Activated CD4-positive, alpha-beta T cell treated with anti-CD3 and anti-CD28 coated beads, Interleukin-2, amount 10 ng/mL, durations not matched to agents 24 days and 14 days (primary cell): Measurements from ENCODE around the gene CBLN3. TPM values are rescaled to one million over a fixed set of nuclear protein-coding genes. Genes with fewer than 3 reads are reported as not detected.

Experiments
- DNase-seq: peaks from one replicate; pipeline ENCODE4 v3.0.0; 2022
- H3K27ac Mint-ChIP-seq: one replicate; pipeline ENCODE4 v1.8.0; 2022; ENCODE audit warnings: mild to moderate bottlenecking, mixed read lengths
- H3K27me3 Mint-ChIP-seq: one replicate; pipeline ENCODE4 v1.8.0; 2022; ENCODE audit warnings: mixed read lengths
- H3K36me3 Mint-ChIP-seq: one replicate; pipeline ENCODE4 v1.8.0; 2022; ENCODE audit warnings: low read depth, mild to moderate bottlenecking, mixed read lengths
- H3K4me1 Mint-ChIP-seq: one replicate; pipeline ENCODE4 v1.8.0; 2021; ENCODE audit warnings: mixed read lengths
- H3K4me3 Mint-ChIP-seq: one replicate; pipeline ENCODE4 v1.8.0; 2022; ENCODE audit warnings: mild to moderate bottlenecking, moderate library complexity, mixed read lengths
- H3K9me3 Mint-ChIP-seq: one replicate; pipeline ENCODE4 v1.8.0; 2021; ENCODE audit warnings: mixed read lengths
- intact Hi-C: fragments of 100-400 bp; cut with micrococcal nuclease; formaldehyde crosslinking; loops from one replicate; pipeline ENCODE4 v1.15.1; 2023
- total RNA-seq: library from RNA; stranded (reverse); gene quantifications from 2 replicates; pipeline ENCODE4 v1.2.3, GENCODE V29; 2022

Gene CBLN3
- total RNA-seq, 1 donor from 2014 or later = 4.5 TPM

DNA sequence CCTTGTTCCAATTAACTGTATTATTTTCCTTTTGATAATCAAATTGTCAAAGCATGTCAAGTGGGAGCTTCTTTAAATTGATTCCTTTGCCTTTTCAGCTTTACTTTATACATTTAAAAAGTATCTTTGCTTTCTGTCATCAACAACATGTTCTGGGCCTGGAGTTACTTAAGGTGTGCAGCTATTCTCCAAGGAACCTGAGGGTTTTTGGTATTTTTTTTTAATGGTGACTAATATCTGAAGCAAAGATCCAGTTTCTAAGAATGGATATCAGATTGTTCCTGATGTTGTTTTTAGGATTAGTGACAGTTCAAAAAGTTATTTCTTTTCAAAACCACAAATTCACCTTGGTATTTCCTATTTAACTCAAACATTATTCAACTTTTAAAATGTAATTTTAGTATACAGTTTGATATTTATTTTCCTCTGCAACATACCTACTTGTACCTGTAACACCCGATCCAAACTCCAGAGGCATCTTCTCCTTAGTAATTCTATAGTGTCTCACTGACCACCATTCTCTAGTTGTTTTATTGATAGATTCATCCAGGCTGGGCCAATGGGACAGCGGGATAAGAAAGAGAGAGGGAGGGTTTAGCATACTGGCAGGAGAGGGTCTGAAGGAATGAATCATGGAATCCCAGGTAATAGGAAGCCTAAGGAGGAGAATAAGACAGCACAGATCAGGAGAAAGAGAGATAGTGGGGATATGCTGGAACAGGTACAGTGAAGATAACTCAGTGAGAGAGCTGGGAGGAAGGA lies 3.1 kb downstream of the CBLN3 start:
- Mint-ChIP-seq H3K4me3 (peak overlapping the region; percentile 2), H3K9me3 (no peaks in the 10 kb centered on the region), H3K4me1 (peaks cover 32% of the 10 kb centered on the region), H3K27ac (peak overlapping the region; percentile 6), H3K27me3 (no peaks in the 10 kb centered on the region), H3K36me3 (peaks cover 7% of the 10 kb centered on the region)
- no peak for DNase-seq
- intact Hi-C loops = no loop called here

DNA sequence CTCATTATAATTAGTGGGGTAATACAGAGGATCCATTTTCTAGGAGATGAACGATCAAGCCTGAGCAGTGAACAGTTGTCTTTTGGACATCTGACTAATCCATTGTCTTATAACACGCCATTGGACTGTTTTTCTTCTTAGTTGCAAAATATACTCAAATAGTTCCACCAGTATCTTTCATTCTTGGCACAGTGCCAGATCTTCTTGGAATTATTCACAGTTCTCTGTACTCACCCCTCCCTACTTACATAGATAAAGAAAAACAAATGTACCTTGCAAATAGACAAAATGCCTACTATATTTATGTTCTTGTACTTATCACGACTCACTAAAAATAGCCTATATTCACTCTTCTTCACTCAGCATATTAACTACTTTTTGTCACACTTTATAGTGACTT lies 3.8 kb downstream of the CBLN3 start:
- Mint-ChIP-seq H3K4me1 (peaks cover 29% of the 10 kb centered on the region), H3K9me3 (no peaks in the 10 kb centered on the region), H3K36me3 (peaks cover 3% of the 10 kb centered on the region), H3K27me3 (no peaks in the 10 kb centered on the region), H3K4me3 (peak overlapping the region; percentile 2), H3K27ac (no peak overlapping the region)
- DNase-seq = no peak
- intact Hi-C loops = no loop called here

DNA sequence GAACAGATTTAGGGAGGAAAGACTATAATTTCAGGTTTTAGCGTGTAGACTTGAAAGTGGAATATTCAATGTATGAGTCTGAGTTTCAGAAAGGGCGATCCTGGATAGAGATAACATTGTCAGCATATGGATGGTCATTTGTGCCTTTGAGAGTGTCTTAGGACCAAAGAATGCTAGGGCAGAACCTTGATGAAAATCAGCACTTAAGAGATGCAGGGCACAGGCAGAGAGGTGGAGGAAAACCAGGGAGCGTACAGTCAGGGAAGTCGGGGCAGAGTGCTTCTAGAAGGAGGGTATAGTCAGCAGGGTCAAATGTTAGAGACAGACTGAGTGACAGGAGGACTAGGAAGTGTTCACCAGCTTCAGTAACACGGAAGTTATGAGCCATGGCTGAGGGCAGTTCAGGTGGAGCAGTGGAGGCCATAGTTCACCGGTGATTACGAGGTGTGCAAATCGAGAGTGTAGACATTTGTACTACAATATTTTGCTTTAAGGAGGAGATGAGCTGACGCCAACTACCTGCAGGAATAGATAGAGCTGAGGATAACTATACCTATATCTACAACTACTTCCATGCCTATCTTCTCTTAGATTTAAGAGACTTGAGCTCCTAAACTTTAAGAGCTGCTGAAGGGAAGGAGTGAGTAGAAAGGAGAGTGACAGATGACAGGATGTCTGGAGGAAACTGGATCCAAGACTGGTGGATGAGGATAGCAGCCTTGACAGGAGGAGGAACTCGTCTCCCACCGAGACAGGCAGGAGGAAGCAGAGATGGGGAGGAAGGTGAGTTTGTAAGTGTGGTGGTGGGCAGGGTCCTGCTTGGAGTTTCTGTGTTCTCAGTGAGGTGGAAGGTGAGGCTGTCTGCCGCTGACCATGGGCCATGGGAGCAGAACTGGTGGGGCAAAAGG lies 6.5 kb downstream of the CBLN3 start:
- H3K4me3 Mint-ChIP-seq = no peak overlapping the region
- peaks cover 3% of the 10 kb centered on the region for H3K36me3 Mint-ChIP-seq
- intact Hi-C loops = no loop called here
- H3K27me3 Mint-ChIP-seq = peaks cover 4% of the 10 kb centered on the region
- H3K27ac Mint-ChIP-seq = no peak overlapping the region
- no peaks in the 10 kb centered on the region for H3K9me3 Mint-ChIP-seq
- no peak for DNase-seq
- peaks cover 21% of the 10 kb centered on the region for H3K4me1 Mint-ChIP-seq

DNA sequence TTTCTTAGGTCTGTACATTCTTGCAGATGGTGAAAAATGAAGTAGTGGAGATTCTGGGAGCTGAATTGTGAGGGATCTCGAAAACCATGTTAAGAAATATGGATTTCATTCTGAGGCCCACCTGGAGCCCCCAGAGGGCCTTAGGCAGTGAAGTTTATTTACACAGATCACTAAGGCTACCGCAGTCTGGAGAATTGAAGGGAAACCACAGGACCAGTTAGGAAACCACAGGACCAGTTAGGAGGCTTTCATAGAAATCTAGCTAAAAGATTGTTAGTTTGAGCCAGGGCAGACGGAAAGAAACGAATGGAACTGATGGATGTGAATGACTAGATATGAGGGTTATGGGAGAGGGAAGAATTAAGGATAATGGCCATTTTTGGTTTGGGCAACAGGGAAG lies 7.2 kb downstream of the CBLN3 start:
- H3K27ac Mint-ChIP-seq = no peak overlapping the region
- peaks cover 3% of the 10 kb centered on the region for H3K36me3 Mint-ChIP-seq
- peaks cover 18% of the 10 kb centered on the region for H3K4me1 Mint-ChIP-seq
- H3K4me3 Mint-ChIP-seq = no peak overlapping the region
- no peak for DNase-seq
- H3K27me3 Mint-ChIP-seq = peaks cover 4% of the 10 kb centered on the region
- intact Hi-C loops = no loop called here
- no peaks in the 10 kb centered on the region for H3K9me3 Mint-ChIP-seq

- no peak overlapping the region for H3K4me3 Mint-ChIP-seq
- no peak overlapping the region for H3K27ac Mint-ChIP-seq
- no peaks in the 10 kb centered on the region for H3K36me3 Mint-ChIP-seq
- H3K4me1 Mint-ChIP-seq = no peaks in the 10 kb centered on the region
- no peak for DNase-seq
- peaks cover 4% of the 10 kb centered on the region for H3K27me3 Mint-ChIP-seq
- intact Hi-C loops = no loop called here
- no peaks in the 10 kb centered on the region for H3K9me3 Mint-ChIP-seq
Observed at GRCh38 chr14:24418492-24418873, 11.0 kb downstream of the CBLN3 start.

- Mint-ChIP-seq H3K9me3 (no peaks in the 10 kb centered on the region), H3K4me3 (no peak overlapping the region), H3K36me3 (no peaks in the 10 kb centered on the region), H3K27ac (no peak overlapping the region), H3K4me1 (no peaks in the 10 kb centered on the region), H3K27me3 (peaks cover 4% of the 10 kb centered on the region)
- DNase-seq = no peak
- intact Hi-C loops = no loop called here
Observed at GRCh38 chr14:24417832-24418491, 11.5 kb downstream of the CBLN3 start.

- Mint-ChIP-seq H3K27me3 (peaks cover 4% of the 10 kb centered on the region), H3K4me1 (no peaks in the 10 kb centered on the region), H3K36me3 (no peaks in the 10 kb centered on the region), H3K4me3 (no peak overlapping the region), H3K9me3 (no peaks in the 10 kb centered on the region), H3K27ac (no peak overlapping the region)
- DNase-seq = no peak
- intact Hi-C loops = no loop called here
Observed at GRCh38 chr14:24416932-24417619, 12.4 kb downstream of the CBLN3 start.

DNA sequence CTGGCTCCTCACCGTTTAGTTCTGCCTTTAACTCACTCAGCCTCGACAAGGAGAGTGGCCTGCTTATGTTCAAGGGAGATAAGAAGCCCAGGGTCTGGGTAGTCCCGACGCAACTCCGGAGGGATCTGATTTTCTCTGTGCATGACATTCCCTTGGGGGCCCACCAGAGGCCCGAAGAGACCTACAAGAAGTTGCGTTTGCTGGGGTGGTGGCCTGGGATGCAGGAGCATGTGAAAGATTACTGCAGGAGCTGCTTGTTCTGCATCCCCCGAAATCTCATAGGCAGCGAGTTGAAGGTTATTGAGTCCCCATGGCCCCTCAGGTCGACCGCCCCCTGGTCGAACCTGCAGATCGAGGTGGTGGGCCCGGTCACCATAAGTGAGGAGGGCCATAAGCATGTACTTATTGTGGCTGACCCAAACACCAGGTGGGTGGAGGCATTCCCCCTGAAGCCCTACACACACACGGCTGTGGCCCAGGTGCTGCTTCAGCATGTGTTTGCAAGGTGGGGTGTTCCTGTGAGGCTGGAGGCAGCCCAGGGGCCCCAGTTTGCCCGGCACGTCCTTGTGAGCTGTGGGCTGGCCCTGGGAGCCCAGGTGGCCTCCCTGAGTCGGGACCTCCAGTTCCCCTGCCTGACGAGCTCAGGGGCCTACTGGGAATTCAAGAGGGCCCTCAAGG lies 13.1 kb downstream of the CBLN3 start:
- intact Hi-C loops = no loop called here
- Mint-ChIP-seq H3K27me3 (peaks cover 4% of the 10 kb centered on the region), H3K4me3 (no peak overlapping the region), H3K36me3 (no peaks in the 10 kb centered on the region), H3K4me1 (no peaks in the 10 kb centered on the region), H3K9me3 (no peaks in the 10 kb centered on the region), H3K27ac (no peak overlapping the region)
- DNase-seq = no peak

DNA sequence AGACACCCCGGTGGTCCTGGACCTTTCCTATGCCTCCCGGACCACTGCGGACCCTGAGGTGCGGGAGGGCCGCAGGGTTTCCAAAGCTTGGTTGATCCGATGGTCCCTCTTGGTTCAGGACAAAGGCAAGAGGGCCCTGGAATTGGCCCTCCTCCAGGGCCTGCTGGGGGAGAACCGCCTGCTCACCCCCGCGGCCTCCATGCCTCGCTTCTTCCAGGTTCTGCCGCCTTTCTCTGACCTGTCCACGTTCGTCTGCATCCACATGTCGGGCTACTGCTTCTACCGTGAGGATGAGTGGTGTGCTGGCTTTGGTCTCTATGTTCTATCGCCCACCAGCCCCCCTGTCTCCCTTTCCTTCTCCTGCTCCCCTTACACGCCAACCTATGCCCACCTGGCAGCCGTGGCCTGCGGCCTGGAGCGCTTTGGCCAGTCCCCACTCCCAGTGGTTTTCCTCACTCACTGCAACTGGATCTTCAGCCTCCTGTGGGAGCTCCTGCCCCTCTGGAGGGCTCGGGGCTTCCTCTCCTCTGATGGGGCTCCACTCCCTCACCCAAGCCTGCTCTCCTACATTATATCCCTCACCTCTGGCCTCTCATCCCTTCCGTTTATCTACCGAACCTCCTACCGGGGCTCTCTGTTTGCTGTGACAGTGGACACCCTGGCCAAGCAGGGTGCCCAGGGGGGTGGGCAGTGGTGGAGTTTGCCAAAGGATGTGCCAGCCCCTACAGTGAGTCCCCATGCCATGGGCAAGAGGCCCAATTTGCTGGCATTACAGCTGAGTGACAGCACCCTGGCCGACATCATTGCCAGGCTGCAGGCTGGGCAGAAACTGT lies 13.8 kb downstream of the CBLN3 start:
- H3K27me3 Mint-ChIP-seq = peaks cover 5% of the 10 kb centered on the region
- H3K9me3 Mint-ChIP-seq = no peaks in the 10 kb centered on the region
- H3K27ac Mint-ChIP-seq = no peak overlapping the region
- no peak for DNase-seq
- H3K4me3 Mint-ChIP-seq = no peak overlapping the region
- H3K4me1 Mint-ChIP-seq = no peaks in the 10 kb centered on the region
- intact Hi-C loops = no loop called here
- H3K36me3 Mint-ChIP-seq = no peaks in the 10 kb centered on the region

- DNase-seq = no peak
- H3K27me3 Mint-ChIP-seq = peaks cover 2% of the 10 kb centered on the region
- H3K36me3 Mint-ChIP-seq = no peaks in the 10 kb centered on the region
- H3K4me1 Mint-ChIP-seq = no peaks in the 10 kb centered on the region
- H3K4me3 Mint-ChIP-seq = no peak overlapping the region
- H3K9me3 Mint-ChIP-seq = no peaks in the 10 kb centered on the region
- intact Hi-C loops = no loop called here
- no peak overlapping the region for H3K27ac Mint-ChIP-seq
Observed at GRCh38 chr14:24414732-24415420, 14.6 kb downstream of the CBLN3 start.

DNA sequence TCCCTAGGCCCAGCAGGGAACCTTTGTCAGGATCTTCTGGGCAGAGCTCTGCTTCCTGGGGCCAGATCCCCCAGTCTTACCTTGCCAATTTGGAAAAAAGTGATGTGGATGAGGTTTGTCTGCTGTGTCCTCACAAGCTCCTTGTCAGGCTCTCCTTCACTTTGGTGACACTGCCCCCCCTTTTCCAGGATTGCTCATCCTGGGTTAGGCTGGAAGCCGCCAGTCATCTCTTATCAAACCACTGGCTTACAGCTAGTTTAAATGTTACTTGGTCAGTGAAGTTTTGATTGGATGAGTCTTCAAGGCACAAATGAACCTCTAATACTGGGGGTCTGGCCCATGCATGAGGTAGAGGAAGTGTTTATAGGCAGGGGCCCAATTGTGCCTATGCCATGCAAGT lies 15.4 kb downstream of the CBLN3 start:
- DNase-seq = no peak
- H3K4me1 Mint-ChIP-seq = no peaks in the 10 kb centered on the region
- no peaks in the 10 kb centered on the region for H3K9me3 Mint-ChIP-seq
- no peak overlapping the region for H3K27ac Mint-ChIP-seq
- peaks cover 2% of the 10 kb centered on the region for H3K27me3 Mint-ChIP-seq
- no peak overlapping the region for H3K4me3 Mint-ChIP-seq
- intact Hi-C loops = no loop called here
- no peaks in the 10 kb centered on the region for H3K36me3 Mint-ChIP-seq
